ENCODE results near the gene ACKR2. TPM values are rescaled to one million over a fixed set of nuclear protein-coding genes. Genes with fewer than 3 reads are reported as not detected.

Gene ACKR2
- total and polyA plus RNA-seq, 2 of the 13 experiments (the other 11 are each of a cell fraction or from before 2014, with no cell fraction given) = 1.1 to 1.9 TPM

- TF ChIP-seq KIAA2018 (CRISPR knock-in tag; IDR thresholded peaks at IDR 0.05; ENCODE audit: borderline replicate concordance) (no peak), ASH2L (IDR thresholded peaks at IDR 0.05; ENCODE audit: insufficient read length, low read depth, low read length) (peak; percentile 21), ZNF841 (CRISPR knock-in tag; IDR thresholded peaks at IDR 0.05; ENCODE audit: borderline replicate concordance) (no peak), GFI1 (CRISPR knock-in tag; IDR thresholded peaks at IDR 0.05; ENCODE audit: borderline replicate concordance) (peak; percentile 96), RFX5 (IDR thresholded peaks at IDR 0.05; ENCODE audit: low read depth, low read length) (no peak), DNMT1 (CRISPR knock-in tag; IDR thresholded peaks at IDR 0.05) (no peak), ZNF800 (CRISPR knock-in tag; IDR thresholded peaks at IDR 0.05) (no peak), CENPT (CRISPR knock-in tag; IDR thresholded peaks at IDR 0.05; ENCODE audit: low read depth) (no peak), ZNF460 (CRISPR knock-in tag; IDR thresholded peaks at IDR 0.05; ENCODE audit: borderline replicate concordance) (no peak), POGK (CRISPR knock-in tag; conservative IDR thresholded peaks at IDR 0.05) (0 out of 2 replicates have a peak, but pooled peaks have one; percentile 50), ETS1 (CRISPR knock-in tag; IDR thresholded peaks at IDR 0.05) (no peak), ZNF543 (CRISPR knock-in tag; IDR thresholded peaks at IDR 0.05) (no peak), FOXA1 (IDR thresholded peaks at IDR 0.05) (no peak), FOXA1 (CRISPR knock-in tag; IDR thresholded peaks at IDR 0.05) (peak; percentile 66; the same call in 1 of the 2 replicates), ZFP90 (CRISPR knock-in tag; IDR thresholded peaks at IDR 0.05; ENCODE audit: borderline replicate concordance) (no peak), NRL (CRISPR knock-in tag; IDR thresholded peaks at IDR 0.05; ENCODE audit: borderline replicate concordance) (0 out of 2 replicates have a peak, but pooled peaks have one; percentile 68)
These were observed 4.0 kb upstream of the ACKR2 start (continued) for GRCh38 chr3:42805141-42805821.
